ENCODE measurements around the gene PROSER2.

- TF ChIP-seq GATA2 (IDR thresholded peaks at IDR 0.05; ENCODE audit: low read depth, low read length) (no peak), GATA3 (IDR thresholded peaks at IDR 0.05; ENCODE audit: low read depth, low read length) (no peak)
These were observed 4.3 kb downstream of the PROSER2 start for GRCh38 chr10:11827414-11827813.
